HUDEP-2 (cell line): ENCODE results near the gene SENP1.

Experiments used
- DNase-seq, 76 experiments: peaks; one replicate each; lab custom pipeline; 2025; ENCODE audit not compliant: unreplicated experiment in 76 of 76; lab: John Stamatoyannopoulos, UW

SENP1 gene

DNA sequence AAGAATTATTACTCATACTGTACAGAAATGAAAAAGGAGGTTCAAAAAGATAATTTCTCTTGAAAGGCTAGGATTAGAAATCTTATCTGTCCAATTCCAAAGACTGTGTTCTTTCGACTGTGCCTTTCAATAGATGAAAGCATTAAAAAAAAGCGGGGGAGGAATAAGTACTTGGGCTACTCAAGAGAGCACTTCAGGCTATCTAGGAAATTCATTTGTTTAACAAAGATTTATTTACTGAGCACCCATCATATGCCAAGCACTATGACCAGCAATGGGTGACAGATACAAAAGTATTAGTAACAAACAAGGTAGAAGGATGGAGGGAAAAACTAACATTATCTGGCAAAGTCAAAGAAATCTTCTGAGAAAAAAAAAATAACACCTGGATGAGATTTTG, 37.4 kb downstream of the SENP1 start:
- no peak for DNase-seq

DNA sequence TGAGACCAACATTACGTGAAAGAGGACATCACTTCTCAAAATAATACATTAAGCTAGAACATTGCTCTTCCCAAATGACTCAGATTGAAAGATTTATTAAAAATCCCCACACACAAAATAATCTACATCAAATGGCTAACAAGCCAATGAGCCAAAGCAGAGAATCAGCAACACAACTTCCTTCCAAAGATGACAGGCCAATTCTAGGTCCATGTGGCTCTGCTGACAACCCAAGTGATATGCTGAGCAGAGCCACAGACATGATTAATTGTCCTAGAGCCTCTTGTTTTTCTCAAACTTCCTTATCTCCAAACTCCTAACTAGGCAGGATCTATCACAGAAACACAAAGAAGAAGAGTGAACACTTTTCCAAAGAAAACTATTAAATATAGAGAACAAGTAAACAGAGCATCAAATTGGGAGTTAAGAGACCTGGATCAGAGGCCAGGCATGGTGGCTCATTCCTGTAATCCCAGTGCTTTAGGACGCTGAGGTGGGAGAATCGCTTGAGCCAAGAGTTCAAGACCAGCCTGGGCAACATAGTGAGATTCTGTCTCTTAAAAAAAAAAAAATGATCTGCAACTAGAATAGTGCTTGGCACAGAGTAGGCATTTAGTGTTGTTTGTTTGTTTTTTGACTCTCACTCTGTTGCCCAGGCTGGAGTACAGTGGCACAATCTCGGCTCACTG, 38.5 kb downstream of the SENP1 start:
- no peak for DNase-seq

DNA sequence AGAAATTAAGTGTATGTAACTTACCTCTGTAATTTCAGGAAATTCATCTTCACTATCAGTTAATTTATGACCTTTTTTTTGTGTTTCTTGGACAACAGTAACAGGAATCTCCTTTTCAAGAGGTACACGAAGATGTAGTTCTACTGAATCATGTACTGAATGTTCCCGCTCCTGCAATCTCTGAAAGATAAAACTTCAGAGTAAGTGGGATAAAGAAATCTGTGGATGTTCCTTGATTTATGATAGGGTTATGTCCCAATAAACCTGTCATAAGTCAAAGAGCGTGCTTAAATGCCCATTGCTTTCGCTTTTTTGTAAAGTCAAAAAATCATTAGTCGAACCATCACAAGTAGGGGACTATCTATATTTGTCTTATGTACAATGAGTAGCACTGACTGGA, 40.8 kb downstream of the SENP1 start:
- DNase-seq: no peak

DNA sequence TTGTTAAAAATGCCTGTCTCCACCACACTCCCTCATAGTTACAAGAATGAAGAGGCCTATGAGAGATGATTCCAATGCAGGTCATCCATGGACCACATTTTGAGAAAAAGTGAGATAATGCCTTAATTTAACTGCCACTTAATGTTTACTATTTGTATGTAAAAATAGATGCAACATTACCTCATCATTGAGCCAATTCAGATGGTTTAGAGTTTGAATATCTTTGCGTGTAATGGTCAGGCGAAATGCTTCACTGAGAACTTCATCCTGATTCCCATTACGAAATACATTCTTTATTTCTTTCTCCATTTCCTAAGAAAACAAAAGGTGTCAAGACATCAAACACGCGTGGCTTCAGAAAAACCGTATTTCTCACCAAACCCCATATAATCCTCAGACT, 42.3 kb downstream of the SENP1 start:
- DNase-seq: no peak

DNA sequence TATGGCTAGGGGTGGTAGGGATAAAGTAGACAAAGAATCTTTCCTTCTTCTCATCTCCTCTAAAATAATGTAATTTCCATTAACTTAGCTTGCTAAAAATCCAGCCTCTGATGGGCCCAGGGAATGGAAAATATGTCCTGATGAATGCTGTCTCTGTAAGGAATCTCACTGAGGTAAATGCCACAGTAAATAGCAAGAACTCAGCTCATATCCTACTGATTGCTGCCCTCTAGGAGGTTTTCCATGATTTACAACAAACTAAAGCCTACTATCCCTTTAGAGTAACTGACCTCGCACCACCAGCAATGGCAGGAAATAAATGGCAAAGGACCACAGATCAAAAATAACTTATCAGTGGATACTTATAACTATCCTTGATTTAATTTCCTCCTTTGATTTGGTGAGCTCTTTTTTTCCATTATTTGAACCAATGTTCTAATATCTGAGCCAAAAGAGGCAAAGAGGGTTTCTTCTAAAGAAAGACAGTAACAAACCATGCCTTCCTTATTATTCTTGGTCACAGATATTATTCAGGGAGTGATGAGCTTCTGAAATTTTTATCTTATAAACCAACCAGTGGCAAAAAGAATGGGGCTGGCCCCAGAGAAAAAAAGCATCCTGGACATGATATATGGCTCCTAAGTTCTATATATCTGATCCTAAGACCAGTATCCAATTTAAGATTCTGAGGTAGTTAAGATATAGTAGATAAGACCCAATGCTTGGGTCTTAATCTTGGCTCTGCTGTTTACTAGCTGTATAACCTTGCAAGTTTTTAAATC, 43.8 kb downstream of the SENP1 start:
- DNase-seq: no peak

DNA sequence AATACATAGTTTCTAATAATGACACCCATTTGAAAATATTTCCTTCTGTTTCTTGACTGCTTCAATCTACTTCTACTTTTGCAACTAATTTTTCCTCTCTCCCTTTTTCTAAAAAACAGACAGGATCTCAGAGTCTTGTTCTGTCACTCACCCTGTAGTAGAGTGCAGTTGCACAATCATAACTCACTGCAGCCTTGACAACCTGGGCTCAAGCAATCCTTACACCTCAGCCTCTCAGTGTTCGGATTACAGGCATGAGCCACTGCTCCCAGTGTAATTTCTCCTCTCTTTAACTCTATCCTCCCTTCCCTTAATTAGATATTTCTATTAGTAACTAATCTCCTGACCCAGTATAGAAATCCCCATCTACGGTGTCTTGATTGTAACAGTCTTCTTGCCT, 45.4 kb downstream of the SENP1 start:
- no peak for DNase-seq

DNA sequence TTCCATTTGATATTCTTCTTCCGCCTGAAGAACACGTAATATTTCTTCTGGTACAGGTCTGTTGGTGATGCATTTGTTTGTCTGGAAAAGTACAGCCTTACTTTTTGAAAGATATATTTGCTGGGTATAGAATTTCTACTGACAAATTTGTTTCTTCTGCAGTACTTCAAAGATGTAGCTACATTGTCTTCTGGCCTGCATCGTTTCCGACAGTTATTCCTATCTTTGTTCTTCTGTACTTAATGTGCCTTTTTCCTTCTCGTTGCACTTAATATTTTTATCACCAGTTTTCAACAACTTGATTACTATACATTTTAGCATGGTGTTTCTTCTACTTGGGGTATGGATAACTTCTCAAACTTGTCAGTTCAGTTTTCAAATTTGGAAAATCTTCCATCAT, 47.1 kb downstream of the SENP1 start:
- no peak for DNase-seq

DNA sequence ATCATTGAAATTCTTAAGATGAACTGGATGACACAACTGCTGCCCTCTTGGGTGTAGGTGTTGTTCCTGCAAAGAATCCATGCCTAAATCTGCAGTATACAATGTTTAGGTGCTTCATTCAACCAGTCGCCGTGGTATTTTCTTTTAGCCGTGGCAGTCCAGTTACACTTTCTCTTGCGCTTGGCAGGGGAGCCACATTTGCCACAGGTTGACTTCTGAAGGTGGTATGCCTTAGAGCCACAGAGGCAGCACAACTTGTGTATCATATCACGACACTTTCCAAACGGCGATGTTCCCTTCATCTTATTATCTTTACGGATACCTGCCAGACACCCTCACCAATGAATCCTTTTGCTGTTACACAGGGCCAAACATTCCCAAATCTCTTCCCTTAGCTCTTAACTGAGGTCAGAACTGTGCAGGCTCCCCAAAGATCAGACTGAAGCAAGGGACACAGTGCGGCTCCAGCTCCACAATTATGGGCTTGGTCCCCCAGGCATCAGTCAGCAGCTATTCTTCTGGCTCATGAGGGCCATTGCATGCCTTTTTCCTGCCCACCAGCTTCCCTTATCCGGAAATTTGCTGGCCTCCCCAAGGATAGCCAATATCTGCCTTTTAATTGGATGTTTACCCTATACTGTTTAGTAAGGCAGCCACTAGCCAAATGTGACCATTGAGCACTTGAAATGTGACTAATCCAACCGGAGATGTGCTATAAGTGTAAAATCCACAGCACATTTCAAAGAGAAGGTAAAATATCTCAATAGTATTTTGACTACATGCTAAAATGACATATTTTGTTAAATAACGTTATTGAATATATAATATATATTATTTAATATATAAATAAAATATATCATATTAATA, 50.7 kb downstream of the SENP1 start:
- peak in 1 of 76 experiments; percentile 4 for DNase-seq

DNA sequence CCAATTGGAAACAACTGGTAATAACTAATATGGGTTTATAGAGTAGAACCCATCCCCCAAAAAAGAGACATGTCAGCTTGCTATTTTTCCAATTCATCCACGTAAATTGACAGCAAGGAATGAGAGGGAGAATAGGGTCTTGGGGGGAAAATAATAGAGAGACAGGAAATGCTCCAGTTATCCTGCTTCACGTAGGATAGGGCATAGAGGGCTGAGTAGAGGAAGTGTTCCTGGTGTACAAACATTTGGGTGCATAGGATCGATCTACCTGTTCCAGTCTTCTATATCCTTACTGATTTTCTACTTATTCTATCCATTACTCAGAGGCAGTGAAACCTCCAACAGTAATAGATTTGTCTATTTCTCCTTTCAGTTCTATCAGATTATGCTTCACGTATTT, 52.0 kb downstream of the SENP1 start:
- no peak for DNase-seq

DNA sequence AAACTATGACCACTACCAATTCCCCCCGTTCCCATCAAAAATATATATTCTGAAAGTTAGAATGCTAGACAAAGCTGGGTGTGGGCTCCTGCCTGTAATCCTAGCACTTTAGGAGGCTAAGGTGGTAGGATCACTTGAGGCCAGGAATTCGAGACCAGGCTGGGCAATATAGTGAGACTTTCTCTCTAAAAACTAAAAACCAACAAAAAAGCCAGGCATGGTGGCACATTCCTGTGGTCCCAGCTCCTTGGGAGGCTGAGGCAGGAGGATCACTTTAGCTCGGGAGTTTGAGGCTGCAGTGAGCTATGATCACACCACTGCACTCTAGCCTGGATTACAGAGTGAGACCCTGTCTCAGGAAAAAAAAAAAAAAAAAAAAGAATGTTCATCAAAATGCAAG, 52.8 kb downstream of the SENP1 start:
- no peak for DNase-seq

DNA sequence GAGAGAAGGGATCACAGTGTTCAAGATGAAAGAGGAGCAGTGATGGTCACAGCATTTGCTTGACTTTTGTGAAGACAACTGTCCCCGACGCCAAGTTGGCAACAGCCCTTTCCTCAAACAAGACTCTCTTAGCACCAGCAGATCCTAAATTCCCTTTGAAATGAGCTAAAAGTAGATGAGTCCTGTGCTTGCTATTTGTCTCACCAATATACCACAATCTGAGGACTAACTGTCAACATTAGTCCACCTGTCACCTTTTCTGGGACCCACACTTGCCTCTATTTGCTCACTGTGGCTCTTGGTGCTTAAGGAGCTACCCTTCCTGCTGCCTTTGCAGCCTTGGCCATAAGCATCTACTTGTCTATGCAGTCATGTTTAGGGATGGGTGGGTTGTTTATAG, 54.2 kb downstream of the SENP1 start:
- DNase-seq: no peak

DNA sequence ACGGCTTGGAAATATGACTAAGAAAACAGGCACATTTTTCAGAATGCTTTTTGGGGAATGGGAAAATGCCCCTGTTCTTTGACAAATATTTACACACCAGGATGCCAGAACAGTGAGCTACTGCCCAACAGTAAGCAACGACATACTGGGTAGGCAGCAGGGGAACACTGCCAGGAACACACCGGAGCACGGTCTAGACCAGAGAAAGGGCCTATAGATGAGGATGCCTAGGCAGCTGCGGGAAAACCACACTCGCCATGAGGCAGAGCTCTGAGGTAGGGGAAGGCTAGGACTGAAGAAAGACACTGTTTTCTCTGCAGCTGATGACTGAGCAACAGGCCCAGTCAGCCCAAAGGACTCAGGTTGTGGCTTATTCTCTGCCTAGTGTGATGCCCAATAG, 55.7 kb downstream of the SENP1 start:
- no peak for DNase-seq

DNA sequence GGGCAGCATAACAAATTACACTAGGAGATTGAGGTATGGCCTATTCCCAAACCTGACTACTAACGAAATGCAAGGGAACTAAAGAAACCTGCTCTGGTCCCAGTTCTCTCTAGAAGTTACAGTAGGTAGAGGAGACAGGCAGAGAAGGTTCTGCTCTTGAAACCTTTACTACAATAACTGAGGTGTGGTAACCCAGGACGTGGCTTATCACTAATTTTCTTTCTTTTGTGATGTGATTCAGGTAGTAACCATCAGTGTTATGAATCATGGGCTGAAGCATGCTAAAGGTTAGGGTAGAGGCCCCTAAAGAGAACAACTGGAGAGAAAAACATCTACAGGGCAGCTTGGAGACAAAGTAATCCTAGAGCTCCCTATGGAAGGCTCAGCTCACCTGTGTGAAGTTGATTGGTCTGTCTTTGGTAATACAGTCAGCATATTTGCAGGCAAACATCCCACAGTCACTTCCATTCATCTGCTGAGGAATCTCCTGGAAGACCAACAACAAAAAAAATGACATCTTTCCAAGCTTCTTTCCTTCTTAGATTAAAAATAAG, 59.8 kb downstream of the SENP1 start:
- DNase-seq: no peak

DNA sequence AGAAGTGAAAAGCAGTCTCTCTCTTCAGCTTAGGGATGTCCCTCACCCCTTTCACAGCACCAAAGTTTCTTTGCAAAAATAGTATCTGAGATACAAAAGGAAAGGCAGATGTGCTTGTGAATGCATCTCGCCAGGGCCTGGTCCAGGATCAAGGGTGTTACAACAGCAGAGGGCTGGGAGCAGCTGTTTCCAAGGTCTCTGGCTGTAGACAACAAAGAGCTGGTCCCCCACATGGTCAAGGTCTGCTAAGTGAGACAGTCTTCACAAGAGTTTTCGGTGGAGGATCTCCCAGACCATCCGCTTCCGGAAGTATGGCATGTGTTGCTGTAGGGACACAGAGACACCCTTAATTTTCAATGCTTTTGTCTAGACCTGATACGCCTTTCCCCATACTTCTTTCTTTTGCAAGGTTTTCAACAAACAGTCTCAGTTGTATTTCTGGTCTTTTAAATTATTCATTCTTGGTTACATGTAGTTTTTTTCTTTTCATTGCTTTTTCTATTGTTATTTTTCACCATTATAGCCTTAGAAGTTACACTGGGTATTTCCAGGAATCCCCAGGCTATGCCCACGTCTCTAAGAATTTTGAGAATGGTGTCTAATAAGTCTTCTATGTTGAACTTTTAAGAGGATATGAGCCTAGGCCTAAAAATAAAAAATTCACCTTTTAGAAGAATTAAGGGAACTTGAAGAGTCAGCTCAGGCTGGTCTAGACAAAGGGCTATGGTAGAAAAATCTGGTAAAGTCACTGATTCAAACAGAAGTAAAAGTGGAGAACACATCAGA, 60.6 kb downstream of the SENP1 start:
- no peak for DNase-seq

DNA sequence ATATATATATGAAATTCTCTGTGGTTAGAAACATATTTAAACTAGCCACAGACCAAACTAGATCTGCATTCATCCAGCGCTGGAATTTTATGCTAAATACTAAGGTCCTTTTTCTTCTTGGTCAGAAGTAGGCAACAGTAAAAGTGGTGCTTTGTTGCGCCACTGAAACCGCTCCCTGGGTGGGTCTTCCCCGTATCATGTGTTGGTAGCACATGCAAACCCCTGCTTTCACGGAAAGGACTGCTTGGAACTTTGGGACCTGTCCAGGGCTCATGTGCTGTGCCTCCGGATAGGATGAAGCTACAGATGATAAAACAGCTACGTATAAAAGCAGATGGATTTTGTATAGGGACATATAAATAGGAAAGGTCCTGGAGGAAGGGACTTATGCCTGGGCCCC, 61.5 kb downstream of the SENP1 start:
- no peak for DNase-seq

DNA sequence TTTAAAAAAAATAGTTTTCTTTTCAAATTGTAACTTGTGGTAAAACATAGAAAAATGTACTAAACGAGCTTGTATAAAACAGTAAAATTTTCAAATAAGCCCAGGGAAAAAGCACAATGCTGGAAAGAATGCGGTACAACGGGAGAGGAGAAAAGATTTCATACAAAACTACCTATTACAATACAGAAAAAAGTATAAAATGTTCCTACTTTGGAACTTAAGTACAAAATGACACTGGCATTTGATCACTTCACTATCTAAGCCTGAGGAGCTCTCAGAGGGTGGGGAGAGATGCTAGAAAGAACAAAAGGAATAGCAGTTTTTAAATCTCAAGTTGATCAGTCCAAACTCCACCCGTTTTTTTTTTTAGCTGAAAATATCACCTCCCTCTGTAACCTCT, 62.1 kb downstream of the SENP1 start:
- no peak for DNase-seq

DNA sequence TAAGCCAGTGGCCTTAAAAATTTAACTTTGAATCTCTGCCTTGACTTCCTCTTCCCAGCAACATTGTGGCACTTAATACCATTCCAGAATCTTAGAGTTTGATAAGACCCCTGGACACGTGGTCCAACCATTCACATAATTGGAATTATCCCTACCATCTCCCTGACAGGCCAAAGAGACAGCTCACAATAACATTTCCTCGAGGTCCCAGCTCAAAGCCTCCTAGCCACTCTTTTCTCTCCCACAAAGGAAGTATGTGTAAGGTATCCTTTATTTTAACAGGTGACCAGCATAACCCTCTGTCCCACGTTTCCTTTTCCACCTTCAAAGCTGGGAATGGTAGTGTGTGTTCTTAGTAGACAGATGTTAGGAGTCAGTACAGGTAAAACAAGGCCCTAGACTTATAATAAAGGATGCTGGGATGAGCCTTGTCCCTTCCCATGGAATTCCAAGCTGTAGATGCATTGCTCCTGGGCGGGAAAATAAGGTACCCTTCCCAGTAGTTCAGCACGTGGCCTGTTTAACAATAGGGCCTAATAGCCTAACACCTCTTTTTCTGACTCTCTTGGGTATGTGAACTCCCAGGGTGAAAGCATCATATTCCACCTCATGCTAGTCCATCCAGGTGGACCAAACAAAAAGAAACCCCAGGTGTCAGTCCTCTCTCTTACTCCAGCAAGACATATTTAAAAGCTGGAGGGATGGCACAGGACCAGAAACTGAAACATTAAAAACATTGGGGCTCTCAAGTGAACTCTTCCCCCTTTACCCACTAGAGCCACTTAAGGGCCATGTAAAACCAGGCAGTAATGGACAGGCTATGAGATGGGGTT, 64.1 kb downstream of the SENP1 start:
- DNase-seq: no peak

DNA sequence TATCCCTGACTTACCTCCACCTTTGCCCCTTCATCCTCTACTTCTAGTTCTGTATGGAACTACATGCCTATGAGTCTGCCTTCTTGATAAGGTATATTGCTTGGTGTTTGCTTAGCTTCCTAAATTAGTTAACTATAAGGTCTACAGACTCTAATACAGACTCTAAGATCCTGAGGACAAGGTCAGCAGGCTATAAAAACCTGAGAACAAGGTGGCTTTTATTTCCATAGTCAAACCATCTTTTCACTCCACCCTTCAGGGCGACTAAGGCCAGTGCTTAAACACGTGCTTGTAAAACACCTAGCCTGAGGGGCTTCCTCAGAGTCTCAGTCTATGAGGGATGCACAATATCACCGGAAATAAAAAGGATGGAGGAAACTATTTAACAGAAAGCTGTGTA, 65.5 kb downstream of the SENP1 start:
- no peak for DNase-seq

DNA sequence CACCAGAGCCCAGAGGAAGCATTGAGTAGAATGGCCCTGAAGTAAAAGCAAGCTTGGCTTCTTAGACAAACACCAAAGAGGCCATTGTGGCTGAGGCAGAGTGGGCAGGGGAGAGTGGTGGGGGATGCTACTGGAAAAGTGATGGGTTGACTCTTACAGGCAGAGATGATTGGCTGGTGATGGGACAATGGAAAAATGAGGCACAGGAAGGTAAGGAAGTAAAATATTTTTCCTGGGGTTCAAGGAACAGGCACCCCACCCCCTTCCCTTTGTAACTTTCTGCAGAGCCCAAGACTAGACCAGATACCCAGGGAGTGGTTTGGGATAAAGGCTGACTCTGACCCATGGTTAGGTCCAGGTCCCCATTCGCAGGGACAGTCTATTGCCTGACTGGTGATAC, 66.7 kb downstream of the SENP1 start:
- DNase-seq: no peak

DNA sequence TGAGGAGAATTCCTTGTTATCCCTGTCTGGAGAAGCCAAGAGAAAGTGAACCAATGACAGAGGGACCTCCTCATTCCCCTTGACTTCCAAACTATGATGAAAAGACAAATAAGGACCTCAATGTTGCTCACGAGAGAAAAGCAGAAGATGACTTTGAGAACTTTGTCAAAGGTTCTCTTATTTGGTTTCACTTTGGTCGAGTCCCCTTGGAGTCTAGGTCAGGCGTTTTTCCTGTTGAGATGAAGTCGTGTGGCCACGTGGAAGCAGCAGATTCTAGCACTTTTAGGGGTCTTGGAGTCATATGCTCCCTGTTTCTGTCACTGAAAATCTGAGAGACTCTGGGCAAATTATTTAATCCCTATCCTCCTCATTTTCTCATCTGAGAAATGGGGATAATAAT, 67.8 kb downstream of the SENP1 start:
- no peak for DNase-seq
